HG03280 (cell line): Measurements from ENCODE around the gene SH2D2A.

ENCODE experiments used
- ATAC-seq: cut with Tn5 transposase; IDR thresholded peaks from one replicate; pipeline ENCODE4 v1.9.1; 2021; ENCODE audit warnings: mild to moderate bottlenecking, moderate library complexity; ENCODE audit not compliant: unreplicated experiment

Gene SH2D2A

DNA sequence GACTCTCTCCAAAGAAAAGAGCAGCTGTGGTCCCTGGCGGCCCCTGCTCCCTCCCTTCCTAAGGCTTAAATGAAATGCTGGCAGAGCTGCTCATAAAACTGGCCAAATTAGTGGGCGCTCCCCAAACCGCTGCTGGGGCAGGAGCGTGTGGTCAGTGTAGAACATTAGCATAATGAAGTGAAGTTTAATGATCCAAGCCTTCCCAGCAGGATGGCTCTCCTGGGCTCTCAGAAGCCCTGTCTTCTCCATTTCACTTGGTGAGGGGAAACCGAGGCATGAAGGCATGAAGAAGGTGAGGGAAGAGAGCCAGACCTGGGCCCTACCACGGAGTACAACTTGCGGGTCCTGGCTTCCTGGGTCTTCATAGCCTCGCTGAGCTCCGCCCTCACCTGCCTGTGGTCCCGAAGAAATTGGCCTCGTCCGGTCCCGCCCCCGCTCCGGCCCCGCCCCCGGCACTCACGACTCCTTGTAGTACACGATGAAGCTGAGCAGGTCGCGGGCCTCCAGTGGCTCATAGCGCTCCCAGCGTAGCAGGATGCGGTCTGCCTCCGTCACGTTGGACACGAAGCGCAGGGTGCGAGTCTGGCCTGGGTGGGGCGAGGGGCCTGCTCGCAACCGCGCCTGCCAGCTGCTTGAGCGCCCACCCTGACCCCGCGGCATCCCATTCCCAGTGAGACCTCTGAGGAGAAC, 32.0 kb upstream of the SH2D2A start:
- no peak for ATAC-seq

DNA sequence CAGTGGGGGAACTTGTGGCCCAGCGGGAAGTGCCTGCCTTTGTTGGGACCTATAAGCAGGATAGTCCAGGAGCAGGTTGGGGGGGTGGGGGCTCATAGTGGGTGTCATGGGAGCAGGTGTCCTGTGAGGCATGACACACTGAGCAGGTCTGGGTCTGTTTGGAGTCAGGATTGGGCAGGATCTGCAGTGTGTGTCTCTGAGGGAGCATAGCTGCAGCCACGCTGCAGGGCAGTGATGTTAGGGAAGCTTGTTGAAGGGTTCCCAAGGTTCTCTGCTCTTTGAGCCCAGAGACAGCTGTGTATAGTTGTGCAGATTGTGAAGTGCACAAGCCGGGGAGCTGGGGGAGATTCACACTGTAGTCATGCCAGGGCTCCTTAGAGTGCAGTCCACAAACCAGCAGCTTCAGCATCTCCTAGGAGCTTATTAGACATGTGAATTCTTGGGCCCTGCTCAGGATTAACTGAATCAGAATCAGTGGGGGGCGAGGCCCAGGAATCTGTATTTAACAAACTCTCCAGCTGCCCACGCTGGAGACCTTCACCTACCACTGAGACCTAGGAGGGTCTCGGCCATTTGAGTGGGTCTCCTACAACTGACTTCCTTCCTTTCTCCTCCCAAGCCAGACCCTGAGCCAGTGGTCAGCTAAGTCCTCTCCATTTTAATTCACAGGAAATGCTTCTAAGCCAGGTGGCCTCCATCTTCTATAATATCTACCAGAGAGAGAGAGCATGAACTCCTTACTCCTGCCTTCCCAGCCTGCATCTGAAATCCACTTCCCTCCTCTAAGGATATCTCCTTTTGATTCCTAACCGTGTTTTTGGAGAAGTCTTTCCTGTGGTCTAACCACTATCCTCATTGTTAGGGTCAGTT, 31.2 kb upstream of the SH2D2A start:
- ATAC-seq, result no peak

DNA sequence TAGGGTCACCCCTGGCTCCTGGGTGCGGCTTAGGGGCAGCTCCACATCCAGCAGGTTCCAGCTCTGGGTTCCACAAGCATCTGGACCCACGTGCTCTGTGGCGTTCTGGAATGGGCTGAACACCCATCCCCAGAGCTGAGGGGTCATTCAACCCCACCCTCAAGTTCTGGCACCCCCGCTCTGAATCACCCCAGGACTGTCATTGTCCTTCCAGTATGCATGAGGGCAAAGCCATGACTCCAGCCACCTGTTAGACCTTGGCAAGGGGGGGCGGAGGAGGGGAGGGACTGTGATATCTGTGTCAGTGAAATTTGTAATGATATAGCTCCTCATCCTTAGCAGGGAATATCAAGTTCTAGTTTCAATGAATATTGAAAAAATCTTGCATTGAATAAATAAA, 30.0 kb upstream of the SH2D2A start:
- no peak for ATAC-seq

DNA sequence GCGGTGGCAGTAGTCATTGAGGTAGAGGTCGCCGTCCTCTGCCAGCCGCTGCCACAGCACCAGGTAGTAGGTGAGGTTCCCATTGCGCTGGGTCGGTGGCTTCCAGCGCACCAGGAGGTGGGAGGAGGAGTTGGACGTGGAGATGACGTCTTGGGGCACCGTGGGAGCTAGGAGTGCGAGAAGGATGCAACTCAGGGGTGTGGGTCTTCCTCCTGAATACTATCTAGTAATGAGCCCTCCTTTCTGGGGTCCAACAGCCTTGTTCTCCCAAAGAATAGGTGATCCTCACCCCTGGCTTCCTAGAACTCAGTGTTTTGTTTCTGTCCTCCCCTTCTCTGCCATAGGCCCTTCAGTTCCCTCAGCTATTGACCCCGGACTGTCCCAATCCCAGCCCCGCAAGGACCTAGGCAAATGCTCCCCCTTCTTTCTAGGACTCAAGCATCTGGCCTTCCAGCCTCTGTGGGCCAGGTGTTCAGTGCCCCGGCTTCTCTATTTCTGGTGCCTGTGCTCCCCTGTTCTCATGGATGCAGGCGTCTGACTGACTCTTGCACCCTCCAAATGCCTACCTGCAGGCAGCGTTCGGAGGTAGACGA, 29.4 kb upstream of the SH2D2A start:
- ATAC-seq, result no peak

DNA sequence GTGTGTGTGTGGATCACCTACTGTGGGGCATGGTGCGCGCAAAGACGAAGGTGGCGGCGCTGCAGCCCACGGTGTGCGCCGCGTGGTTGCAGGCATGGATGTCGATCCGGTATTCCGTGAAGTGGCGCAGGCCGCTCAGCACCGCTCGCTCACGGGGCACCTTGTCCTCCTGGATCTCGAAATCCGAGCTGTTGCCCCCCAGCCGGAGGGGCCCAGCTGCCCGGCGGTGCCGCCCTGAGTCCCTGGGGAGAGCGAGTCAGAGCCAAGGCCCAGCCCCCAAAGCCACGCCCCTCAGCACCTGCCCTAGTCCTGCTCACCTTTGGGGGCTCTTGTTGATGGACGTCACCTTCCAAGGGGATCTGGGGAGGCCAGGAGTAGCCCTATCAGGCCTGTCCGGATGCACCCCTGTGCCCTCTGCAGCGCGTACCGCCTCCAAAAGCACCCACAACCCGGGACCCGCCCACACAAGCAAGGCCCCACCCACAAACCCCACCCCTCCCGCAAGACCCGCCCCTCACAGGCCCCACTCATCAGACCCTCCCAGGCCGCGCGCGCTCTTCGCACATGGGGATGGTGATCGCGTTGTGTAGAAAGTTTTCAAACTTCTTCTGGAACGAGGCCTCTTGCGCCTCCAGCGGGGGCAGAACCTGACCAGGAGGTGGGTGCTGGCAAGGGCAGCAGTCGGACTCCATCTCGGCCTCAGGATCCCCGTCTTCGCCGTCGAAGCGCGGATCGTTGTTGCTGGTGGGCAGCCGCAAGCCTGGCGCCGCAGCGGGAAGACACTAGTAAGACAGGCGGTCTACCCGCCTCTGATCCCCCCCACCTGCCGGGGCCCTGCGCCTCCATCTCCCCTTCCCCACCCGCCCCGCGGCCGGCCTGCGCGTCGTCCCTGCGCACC, 28.7 kb upstream of the SH2D2A start:
- ATAC-seq, result no peak

DNA sequence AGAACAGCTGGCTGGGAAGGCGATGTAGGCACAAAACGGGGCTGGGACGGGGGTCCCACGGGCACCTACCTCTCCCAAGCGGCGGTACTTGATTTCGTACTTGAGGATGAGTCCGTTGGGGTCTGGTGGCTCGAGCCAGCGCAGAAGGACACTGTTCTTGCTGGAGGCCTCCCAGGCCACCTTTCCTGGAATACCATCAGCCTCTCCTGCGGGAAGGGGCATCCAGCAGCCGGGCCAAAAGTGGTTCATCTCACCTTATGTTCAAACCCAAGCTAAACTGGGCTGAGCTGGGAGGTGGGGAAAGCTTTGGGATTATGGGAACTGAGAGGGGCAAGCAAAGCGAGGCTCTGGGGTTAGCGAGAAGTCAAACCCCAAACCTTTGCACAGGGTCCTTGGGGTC, 28.0 kb upstream of the SH2D2A start:
- no peak for ATAC-seq

DNA sequence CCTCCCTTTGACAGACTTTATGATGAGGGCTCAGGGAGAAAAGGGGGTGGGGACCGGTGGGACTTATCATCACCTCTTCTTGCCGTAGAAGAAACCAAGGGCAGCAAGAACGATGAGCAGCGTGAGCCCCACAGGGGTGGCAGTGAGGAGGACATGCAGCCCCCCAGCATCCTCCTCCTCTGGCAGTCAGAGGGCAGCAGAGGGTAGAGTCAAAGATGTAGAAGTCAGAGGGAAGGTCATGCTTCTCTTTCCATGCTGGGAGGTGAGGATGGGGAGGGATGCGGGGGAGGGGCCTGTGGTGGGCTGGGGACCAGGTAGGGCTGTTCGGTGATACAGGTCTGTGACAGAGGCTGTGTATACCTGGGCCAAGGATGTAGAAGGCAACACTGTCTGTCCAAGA, 27.5 kb upstream of the SH2D2A start:
- ATAC-seq, result no peak

DNA sequence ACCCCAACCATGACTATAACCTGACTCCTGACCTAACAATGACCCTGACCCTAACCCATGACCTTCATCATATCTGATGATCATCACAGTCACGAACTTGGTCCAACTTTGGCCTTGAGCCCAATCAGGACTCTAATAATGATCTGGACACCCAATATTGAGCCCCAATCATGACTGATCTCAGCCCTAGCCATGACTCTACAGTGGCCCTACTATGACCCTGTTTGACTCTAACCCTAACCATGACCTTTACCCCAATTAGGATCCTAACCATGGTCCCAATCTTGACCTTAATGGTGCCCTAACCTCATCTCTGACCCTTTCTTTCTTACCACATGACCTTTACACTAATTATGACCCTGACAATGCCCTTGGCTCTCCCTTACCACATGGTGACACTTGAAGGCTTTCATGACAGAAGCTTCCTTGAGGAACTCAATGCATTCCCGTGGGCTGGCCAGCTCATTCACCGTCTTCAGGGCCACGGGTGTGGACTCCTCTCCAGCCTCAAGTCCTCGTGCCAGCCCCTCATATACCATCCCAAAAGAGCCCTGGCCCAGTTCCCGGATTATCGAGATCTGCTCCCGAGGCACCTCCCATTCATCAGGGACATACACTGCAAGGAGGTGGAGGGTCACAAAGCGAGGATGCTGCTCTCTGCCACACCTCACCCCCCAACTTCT, 26.1 kb upstream of the SH2D2A start:
- no peak for ATAC-seq

DNA sequence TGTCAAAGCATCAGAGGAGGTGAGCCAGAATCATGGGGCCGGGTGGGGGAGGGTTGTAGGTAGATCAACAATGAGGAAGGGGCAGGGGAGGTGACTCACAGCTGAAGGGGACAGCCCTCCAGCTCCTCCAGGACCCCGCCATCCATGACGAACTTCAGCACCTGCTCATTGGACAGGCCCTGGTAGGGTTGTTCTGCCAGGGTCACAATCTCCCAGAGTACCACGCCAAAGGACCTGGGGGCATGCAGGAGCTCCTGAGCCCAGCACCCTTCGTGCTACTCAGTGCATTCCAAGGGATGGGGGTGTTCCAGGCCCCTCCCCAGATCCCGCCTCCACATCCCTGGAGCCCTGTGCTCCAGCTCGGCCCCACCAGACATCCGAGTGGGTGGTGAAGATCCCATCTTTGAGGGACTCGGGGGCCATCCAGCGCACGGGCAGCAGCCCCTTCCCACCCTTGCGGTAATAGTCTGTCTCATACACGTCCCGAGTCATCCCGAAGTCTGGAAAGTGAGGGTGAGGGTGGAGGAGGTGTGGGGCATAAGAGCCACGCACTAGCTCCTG, 24.7 kb upstream of the SH2D2A start:
- ATAC-seq, result no peak

DNA sequence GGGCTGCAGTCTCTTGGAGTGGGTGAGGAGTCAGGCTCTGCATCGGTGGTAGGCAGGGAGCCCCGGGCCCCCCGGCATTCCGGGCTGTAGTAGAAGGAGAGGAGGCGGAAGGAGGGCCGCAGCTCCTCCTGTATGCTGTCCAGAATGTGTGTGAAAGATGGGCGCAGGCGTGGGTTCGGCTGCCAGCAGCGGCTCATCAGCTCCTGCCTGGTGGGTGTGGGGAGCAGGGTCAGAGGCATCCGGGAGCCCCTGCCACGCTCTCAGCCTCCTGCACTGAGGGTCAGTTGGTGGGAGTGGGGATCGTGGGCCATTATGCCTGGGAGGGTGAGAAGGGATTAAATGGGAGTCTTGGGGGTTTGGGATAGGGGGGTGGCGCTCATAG, 24.2 kb upstream of the SH2D2A start:
- no peak for ATAC-seq

DNA sequence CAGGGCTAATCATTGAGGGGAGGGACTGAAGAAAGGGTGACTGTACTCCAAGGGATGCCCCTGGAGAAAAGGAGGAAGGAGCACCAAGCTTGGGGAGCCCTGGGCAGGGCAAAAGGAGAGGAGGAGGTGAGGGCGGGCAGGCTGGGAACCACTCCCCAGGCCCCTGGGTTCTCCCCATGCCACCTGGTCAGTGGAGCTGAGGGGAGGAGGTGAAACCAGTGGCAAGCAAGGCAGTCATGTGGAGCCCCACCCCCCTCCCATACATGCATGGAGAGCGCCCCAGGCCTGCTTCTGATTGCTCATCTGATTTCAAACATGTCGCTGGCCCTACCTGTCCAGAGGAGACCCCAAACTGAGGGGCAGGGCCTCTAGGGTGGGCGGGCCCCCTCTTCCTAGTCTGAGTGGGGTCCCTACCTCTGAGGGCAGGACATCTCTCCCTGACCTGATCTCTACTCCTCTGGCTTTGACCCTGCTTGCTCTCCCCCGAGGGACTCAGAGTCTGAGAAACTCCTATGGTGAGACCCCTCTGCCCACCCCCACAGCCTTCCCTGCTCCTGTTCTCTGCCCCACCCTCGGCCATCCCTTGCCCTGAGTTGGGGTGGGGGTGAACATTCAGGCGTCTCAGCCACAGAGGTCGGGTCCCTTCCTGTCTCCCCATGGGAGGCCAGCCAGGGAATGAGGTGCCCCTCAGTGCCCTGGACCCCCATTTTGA, 23.7 kb upstream of the SH2D2A start:
- ATAC-seq, result no peak

DNA sequence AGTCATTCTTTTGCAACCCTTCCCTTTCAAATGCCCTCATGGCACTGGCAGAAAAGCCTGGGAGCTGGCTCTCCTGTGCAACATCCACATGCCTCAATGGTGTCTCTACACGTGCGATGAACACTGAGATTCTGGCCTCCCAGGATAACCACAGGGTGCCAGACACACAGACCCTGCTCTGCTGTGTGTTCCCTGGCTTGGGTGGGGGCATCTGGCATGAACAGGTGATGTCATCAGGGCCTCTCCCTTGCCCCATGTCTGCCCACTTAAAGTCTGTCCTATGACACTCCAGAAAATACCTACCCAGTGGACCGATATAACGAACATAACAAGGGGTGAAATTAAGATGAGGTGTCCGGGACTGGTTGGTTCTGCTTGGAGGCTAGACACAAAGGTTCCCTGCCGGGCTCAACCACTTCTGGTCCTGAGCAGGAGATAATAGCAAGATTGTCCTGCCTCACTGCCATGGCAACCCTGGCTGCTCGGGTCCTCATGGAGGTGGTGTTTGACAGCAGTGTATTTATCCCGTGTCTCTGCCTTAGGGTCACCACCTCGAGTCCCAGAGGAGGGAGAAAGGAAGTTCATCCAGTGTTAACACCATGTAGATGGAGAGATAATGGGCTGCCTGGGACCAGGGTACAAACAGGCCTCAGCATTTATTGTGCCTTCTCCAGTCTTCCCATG, 22.9 kb upstream of the SH2D2A start:
- ATAC-seq, result no peak

DNA sequence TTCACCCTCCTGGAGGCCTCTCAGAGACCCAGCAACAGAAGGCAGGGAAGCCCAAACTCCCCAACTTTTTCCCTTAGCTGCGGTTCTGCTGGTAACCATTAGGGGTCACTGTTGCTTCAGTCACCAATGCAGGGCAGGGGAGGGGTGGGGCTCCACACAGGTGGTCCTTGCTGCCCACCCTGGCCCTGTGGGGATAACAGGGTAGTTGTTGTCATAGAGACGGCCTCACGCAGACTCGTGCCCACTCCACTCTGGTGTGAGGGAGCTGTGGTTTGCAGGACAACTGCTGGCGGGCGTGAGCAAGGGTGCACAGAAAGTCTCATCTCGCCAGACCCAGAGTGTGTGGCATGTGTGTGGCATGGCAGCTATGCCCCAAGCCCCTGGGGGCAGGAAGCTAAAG, 22.3 kb upstream of the SH2D2A start:
- ATAC-seq, result no peak

DNA sequence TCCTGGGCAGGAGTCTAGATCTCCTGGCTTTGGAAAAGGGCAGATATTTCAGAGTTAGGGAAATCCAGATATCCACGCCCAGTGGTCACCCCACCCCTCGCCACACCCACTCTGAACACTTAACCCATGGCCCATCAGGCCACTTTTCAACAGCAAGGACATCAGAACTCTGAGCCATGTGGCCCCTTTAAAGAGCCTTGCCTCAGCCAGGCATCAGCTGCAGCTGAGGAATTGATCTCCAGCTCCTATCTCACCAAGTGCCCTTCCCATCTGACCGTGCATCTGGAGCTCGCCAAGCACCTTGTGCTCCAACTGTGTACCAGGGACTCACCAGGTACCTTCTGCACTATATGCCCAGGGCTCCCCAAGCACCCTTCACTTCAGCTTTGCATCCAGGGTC, 20.2 kb upstream of the SH2D2A start:
- ATAC-seq, result no peak

DNA sequence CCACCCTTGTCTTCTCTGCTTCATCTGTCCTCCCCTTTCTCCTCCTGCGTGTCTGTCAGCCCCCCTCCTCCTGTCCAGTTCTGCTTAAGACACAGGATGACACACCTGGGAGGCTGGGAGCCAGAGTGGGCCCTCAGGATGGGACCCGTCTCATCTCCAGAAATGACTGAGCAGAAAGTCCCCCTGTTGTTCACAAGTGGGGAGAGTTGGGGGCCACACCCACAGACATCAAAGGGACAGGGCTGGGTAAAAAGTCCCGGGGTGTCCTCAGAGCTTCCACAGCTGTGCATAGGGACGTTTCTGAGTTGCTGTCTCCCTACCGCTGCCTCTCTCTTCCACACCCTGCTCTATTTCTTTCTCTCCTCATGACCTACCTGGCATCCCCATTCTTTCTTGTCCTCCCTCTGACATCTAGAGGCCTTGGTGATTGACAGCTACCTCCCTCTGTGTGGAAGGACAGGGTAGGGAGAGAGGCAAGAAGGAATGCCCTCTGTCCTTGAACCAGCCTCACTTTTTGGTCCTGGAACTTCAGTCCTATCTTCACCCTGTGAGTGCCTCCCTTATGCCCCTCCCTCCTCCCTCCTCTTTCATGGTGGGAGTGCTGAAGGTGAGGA, 19.5 kb upstream of the SH2D2A start:
- no peak for ATAC-seq

DNA sequence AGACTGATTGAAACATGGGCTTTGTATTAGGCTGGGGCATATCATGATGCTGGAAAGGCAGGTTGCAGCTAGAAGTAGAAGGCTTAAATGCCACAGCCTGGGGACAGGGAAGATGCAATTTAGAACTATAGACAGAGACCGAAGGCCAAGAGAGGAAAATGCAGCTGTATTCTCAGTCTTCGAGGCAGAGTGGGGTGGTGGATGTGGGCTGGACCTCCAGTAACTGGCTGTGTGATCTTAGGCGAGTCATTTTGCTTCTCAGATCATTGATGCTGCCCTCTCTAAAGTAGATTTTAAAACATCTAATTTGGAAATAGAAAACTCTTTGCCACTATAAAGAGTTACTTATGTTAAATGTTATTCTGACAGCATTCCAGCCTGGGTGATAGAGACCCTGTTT, 17.7 kb upstream of the SH2D2A start:
- ATAC-seq, result no peak

DNA sequence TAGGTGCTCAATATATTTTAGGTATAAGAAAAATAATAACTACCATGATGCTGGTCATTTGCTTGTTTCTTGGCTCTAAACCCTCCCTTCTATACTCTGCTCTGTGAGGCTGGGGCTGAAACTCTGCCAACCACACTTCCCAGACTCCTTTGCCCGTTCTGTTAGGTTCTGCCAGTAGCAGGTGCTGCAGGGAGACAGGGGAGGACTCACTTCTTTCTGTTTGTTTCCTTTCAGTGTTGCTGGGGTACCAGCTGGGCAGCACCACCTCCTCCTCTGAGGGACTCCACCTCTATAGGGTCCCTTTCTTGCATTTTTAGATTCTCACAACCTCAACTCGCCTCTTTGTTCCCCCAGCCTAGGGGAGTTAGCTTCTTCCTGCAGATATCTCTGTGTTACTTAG, 17.0 kb upstream of the SH2D2A start:
- no peak for ATAC-seq

DNA sequence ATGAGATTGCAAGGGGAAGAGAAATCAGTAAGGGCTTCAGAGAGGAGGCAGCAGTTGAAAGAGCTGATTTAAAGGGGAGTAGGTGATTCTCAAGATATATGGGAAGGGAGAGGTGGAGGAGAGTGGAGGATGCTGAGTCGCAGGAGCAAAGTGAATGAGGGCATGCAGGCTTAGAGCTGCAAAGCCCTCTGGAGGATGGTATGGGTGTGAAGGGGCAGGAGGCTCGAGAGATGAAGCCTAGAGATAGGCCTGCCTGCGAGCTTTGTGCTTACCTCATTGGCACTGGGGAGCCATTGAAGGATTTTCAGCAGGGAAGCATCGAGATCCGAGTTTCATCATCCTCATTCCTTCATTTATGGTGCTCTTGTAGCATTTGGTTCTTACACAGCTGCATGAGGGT, 15.8 kb upstream of the SH2D2A start:
- no peak for ATAC-seq
